ENCODE data around the gene UBE3C.
A peak's percentile ranks its signal among the peaks of the same experiment; 100 is the strongest.

GRCh38 chr7:157273208-157274093, 134.7 kb downstream of the UBE3C start:
- TF ChIP-seq POLR2A (IDR thresholded peaks at IDR 0.05) (no peak), POLR2AphosphoS5 (IDR thresholded peaks at IDR 0.05) (no peak)
- TF ChIP-seq, protein P1, sequence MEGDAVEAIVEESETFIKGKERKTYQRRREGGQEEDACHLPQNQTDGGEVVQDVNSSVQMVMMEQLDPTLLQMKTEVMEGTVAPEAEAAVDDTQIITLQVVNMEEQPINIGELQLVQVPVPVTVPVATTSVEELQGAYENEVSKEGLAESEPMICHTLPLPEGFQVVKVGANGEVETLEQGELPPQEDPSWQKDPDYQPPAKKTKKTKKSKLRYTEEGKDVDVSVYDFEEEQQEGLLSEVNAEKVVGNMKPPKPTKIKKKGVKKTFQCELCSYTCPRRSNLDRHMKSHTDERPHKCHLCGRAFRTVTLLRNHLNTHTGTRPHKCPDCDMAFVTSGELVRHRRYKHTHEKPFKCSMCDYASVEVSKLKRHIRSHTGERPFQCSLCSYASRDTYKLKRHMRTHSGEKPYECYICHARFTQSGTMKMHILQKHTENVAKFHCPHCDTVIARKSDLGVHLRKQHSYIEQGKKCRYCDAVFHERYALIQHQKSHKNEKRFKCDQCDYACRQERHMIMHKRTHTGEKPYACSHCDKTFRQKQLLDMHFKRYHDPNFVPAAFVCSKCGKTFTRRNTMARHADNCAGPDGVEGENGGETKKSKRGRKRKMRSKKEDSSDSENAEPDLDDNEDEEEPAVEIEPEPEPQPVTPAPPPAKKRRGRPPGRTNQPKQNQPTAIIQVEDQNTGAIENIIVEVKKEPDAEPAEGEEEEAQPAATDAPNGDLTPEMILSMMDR (IDR thresholded peaks at IDR 0.05): peak; percentile 89 to 97 (median 96)

Data from upper lobe of left lung (tissue), 4 donors.